Uterus (tissue), 2 donors: ENCODE results near the gene CEBPE.

Experiments
- POLR2A ChIP-seq, 2 donors: fragments of 450-650 bp; IDR thresholded peaks; one replicate each; pipeline ENCODE4 v1.6.1; 2016; ENCODE audit warnings: antibody characterized with exemption in 2 of 2, mild to moderate bottlenecking in 1 of 2, moderate library complexity in 1 of 2
- TF ChIP-seq, protein P1 (sequence below), 4 experiments: fragments of 200-600 bp in 2 of 4; fragments of 450-650 bp in 2 of 4; sonication (generic) in 2 of 4; IDR thresholded peaks; one replicate each; pipeline ENCODE4 v1.5.1; 2016 to 2019; ENCODE audit warnings: antibody characterized with exemption in 4 of 4, mild to moderate bottlenecking in 2 of 4, moderate library complexity in 1 of 4

DNA sequence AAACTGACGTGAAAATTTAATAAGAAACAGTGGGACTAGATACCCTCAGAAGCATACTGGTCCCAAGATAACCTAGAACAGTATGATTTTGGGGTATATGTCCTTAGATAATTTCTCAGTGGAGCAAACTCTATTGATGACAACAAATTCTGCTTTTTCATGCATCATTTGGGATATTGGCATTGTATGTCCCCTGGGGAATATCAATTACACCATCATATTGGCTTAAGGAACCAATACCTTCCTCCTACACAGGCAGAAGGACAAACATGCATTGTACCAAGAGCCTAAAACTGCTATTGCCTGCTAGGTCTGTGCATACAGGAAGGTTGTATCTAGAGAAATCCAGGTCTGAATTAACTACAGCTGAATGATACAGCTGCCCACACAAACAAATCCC is 44.1 kb downstream of the CEBPE start:
- TF ChIP-seq POLR2A (IDR thresholded peaks at IDR 0.05) = no peak
- TF ChIP-seq, protein P1, sequence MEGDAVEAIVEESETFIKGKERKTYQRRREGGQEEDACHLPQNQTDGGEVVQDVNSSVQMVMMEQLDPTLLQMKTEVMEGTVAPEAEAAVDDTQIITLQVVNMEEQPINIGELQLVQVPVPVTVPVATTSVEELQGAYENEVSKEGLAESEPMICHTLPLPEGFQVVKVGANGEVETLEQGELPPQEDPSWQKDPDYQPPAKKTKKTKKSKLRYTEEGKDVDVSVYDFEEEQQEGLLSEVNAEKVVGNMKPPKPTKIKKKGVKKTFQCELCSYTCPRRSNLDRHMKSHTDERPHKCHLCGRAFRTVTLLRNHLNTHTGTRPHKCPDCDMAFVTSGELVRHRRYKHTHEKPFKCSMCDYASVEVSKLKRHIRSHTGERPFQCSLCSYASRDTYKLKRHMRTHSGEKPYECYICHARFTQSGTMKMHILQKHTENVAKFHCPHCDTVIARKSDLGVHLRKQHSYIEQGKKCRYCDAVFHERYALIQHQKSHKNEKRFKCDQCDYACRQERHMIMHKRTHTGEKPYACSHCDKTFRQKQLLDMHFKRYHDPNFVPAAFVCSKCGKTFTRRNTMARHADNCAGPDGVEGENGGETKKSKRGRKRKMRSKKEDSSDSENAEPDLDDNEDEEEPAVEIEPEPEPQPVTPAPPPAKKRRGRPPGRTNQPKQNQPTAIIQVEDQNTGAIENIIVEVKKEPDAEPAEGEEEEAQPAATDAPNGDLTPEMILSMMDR (IDR thresholded peaks at IDR 0.05) = no peak
